Measurements from ENCODE around the gene FES.
"Not testable (repeated sequence)": the region's sequence is repeated elsewhere in the genome, so short reads cannot be mapped to it uniquely, and the experiment has no call there.

FES gene

GRCh38 chr15:90873488-90873997 is 10.8 kb upstream of the FES start:
- Histone ChIP-seq H3K4me2 (ENCODE audit: low read length) (no peak overlapping the region; the same call in 1 of the 2 replicates), H3K4me1 (ENCODE audit: control insufficient read depth, low read length) (peaks cover 32% of the 10 kb centered on the region), H3F3A (ENCODE audit: control insufficient read depth, insufficient read depth) (peaks cover 15% of the 10 kb centered on the region), H3K9me3 (ENCODE audit: control insufficient read depth, insufficient read depth, low read length) (no peaks in the 10 kb centered on the region), H3K79me2 (ENCODE audit: control insufficient read depth, low read length) (peaks cover 36% of the 10 kb centered on the region), H3K9me2 (replicated peaks; ENCODE audit: control insufficient read depth, low read length) (no peaks in the 10 kb centered on the region), H3K27ac (ENCODE audit: low read depth, low read length) (no peak overlapping the region), H3K36me3 (ENCODE audit: control insufficient read depth, low read length) (peaks cover 21% of the 10 kb centered on the region), H3K4me3 (ENCODE audit: low read length) (no peak overlapping the region), H4K20me1 (ENCODE audit: control insufficient read depth, insufficient read depth, low read depth, low read length) (0 out of 2 replicates have a peak, but pooled peaks cover 5% of the 10 kb centered on the region), H3K27me3 (ENCODE audit: control insufficient read depth, low read length) (no peaks in the 10 kb centered on the region)
- TF ChIP-seq EZH2phosphoT487 (IDR thresholded peaks at IDR 0.05; ENCODE audit: borderline replicate concordance, low read length) (no peak), CTCF (IDR thresholded peaks at IDR 0.05; ENCODE audit: low read depth, low read length, poor library complexity, severe bottlenecking) (no peak)

- H3K27ac ChIP-seq (ENCODE audit: low read depth, low read length), result no peak overlapping the region
- peaks cover 31% of the 10 kb centered on the region for H3K4me1 ChIP-seq (ENCODE audit: control insufficient read depth, low read length)
- H3K4me2 ChIP-seq (ENCODE audit: low read length), result no peak overlapping the region
- H3K9me2 ChIP-seq (replicated peaks; ENCODE audit: control insufficient read depth, low read length), result no peaks in the 10 kb centered on the region
- H3K9me3 ChIP-seq (ENCODE audit: control insufficient read depth, insufficient read depth, low read length), result no peaks in the 10 kb centered on the region
- peaks cover 22% of the 10 kb centered on the region for H3K36me3 ChIP-seq (ENCODE audit: control insufficient read depth, low read length)
- H3K79me2 ChIP-seq (ENCODE audit: control insufficient read depth, low read length), result peaks cover 36% of the 10 kb centered on the region
- peaks cover 15% of the 10 kb centered on the region for H3F3A ChIP-seq (ENCODE audit: control insufficient read depth, insufficient read depth)
- TF ChIP-seq CTCF (IDR thresholded peaks at IDR 0.05; ENCODE audit: low read depth, low read length, poor library complexity, severe bottlenecking), result no peak
- no peak for TF ChIP-seq EZH2phosphoT487 (IDR thresholded peaks at IDR 0.05; ENCODE audit: borderline replicate concordance, low read length)
- 0 out of 2 replicates have a peak, but pooled peaks cover 5% of the 10 kb centered on the region for H4K20me1 ChIP-seq (ENCODE audit: control insufficient read depth, insufficient read depth, low read depth, low read length)
- H3K27me3 ChIP-seq (ENCODE audit: control insufficient read depth, low read length), result no peaks in the 10 kb centered on the region
- H3K4me3 ChIP-seq (ENCODE audit: low read length), result no peak overlapping the region
Measured at GRCh38 chr15:90873998-90874605, 10.2 kb upstream of the FES start.

GRCh38 chr15:90874986-90875385 is 9.3 kb upstream of the FES start:
- peaks cover 26% of the 10 kb centered on the region for H3K36me3 ChIP-seq (ENCODE audit: control insufficient read depth, low read length)
- not testable (repeated sequence) for H3K27ac ChIP-seq (ENCODE audit: low read depth, low read length); H3K9me3 ChIP-seq (ENCODE audit: control insufficient read depth, insufficient read depth, low read length); H4K20me1 ChIP-seq (ENCODE audit: control insufficient read depth, insufficient read depth, low read depth, low read length); H3K4me2 ChIP-seq (ENCODE audit: low read length); H3K27me3 ChIP-seq (ENCODE audit: control insufficient read depth, low read length); H3K9me2 ChIP-seq (replicated peaks; ENCODE audit: control insufficient read depth, low read length); H3K4me3 ChIP-seq (ENCODE audit: low read length); H3F3A ChIP-seq (ENCODE audit: control insufficient read depth, insufficient read depth)
- H3K4me1 ChIP-seq (ENCODE audit: control insufficient read depth, low read length), result peaks cover 22% of the 10 kb centered on the region
- peaks cover 36% of the 10 kb centered on the region for H3K79me2 ChIP-seq (ENCODE audit: control insufficient read depth, low read length)

- Histone ChIP-seq H3K9me3 (ENCODE audit: control insufficient read depth, insufficient read depth, low read length) (no peaks in the 10 kb centered on the region), H3K9me2 (replicated peaks; ENCODE audit: control insufficient read depth, low read length) (no peaks in the 10 kb centered on the region), H3K36me3 (ENCODE audit: control insufficient read depth, low read length) (peaks cover 29% of the 10 kb centered on the region), H3K4me3 (ENCODE audit: low read length) (no peak overlapping the region), H3K27ac (ENCODE audit: low read depth, low read length) (no peak overlapping the region), H4K20me1 (ENCODE audit: control insufficient read depth, insufficient read depth, low read depth, low read length) (0 out of 2 replicates have a peak, but pooled peaks cover 5% of the 10 kb centered on the region), H3K79me2 (ENCODE audit: control insufficient read depth, low read length) (peaks cover 36% of the 10 kb centered on the region), H3K27me3 (ENCODE audit: control insufficient read depth, low read length) (no peaks in the 10 kb centered on the region), H3F3A (ENCODE audit: control insufficient read depth, insufficient read depth) (peaks cover 2% of the 10 kb centered on the region), H3K4me2 (ENCODE audit: low read length) (no peak overlapping the region), H3K4me1 (ENCODE audit: control insufficient read depth, low read length) (peaks cover 16% of the 10 kb centered on the region)
- no peak for TF ChIP-seq EZH2phosphoT487 (IDR thresholded peaks at IDR 0.05; ENCODE audit: borderline replicate concordance, low read length)
- no peak for TF ChIP-seq CTCF (IDR thresholded peaks at IDR 0.05; ENCODE audit: low read depth, low read length, poor library complexity, severe bottlenecking)
Measured at GRCh38 chr15:90875549-90875981, 8.7 kb upstream of the FES start.

Measured in DOHH2 (cell line).